ENCODE results near the gene GNA12. TPM values are rescaled to one million over a fixed set of nuclear protein-coding genes. Genes with fewer than 3 reads are reported as not detected.

GNA12 gene
- total RNA-seq, 1 donor from 2014 or later = 34.7 TPM

DNA sequence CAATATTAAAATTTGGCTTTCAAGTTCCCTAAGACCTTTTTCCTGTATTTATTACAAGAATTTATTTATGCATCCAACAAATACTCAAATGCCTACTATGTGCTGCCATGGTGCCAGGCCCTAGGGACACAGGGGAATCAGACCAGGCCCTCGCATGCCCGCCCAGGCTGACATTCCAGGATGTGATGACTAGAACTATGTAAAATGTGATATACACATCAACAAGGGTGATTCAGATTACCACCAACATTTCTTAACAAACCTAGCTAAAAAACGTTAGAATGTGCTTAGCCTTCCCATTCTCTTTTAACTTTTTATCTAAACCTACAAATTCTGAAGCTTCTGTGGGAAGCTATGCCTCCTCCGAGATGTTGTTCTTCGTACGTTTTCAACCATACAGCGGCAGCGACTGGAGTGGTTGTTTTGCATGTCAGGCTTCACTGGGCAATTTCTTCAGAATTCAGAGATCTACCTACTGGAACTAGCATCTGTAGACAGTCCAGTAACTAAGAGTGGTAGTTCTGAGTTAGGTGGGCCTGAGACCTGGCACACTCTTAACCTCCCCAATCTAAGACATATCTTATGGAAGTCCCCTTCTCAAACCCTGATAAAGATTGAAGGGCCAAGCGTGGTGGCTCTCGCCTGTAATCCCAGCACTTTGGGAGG is 22.1 kb downstream of the GNA12 start:
- Mint-ChIP-seq H3K4me3 (no peak overlapping the region), H3K27me3 (ENCODE audit: insufficient read depth, low read depth) (peaks cover 4% of the 10 kb centered on the region), H3K36me3 (peaks cover 18% of the 10 kb centered on the region), H3K27ac (no peak overlapping the region), H3K4me1 (peaks cover 52% of the 10 kb centered on the region), H3K9me3 (peaks cover 2% of the 10 kb centered on the region)
- peaks cover 53% of the 10 kb centered on the region for H3K4me1 ChIP-seq
- no peaks in the 10 kb centered on the region for H3K36me3 ChIP-seq
- TF ChIP-seq EZH2phosphoT487 (IDR thresholded peaks at IDR 0.05) = no peak
- TF ChIP-seq, protein P1, sequence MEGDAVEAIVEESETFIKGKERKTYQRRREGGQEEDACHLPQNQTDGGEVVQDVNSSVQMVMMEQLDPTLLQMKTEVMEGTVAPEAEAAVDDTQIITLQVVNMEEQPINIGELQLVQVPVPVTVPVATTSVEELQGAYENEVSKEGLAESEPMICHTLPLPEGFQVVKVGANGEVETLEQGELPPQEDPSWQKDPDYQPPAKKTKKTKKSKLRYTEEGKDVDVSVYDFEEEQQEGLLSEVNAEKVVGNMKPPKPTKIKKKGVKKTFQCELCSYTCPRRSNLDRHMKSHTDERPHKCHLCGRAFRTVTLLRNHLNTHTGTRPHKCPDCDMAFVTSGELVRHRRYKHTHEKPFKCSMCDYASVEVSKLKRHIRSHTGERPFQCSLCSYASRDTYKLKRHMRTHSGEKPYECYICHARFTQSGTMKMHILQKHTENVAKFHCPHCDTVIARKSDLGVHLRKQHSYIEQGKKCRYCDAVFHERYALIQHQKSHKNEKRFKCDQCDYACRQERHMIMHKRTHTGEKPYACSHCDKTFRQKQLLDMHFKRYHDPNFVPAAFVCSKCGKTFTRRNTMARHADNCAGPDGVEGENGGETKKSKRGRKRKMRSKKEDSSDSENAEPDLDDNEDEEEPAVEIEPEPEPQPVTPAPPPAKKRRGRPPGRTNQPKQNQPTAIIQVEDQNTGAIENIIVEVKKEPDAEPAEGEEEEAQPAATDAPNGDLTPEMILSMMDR (IDR thresholded peaks at IDR 0.05) = no peak
- TF ChIP-seq EZH2 (IDR thresholded peaks at IDR 0.05) = no peak
- H3K9ac ChIP-seq = no peak overlapping the region
- peaks cover 57% of the 10 kb centered on the region for H3F3A ChIP-seq (ENCODE audit: low read depth)
- H3K79me2 ChIP-seq (ENCODE audit: low read depth) = peaks cover 100% of the 10 kb centered on the region
- peaks cover 57% of the 10 kb centered on the region for H4K20me1 ChIP-seq (ENCODE audit: low read depth)
- H3K4me2 ChIP-seq = peak overlapping the region; percentile 54
- H2AFZ ChIP-seq (replicated peaks) = no peak overlapping the region
- H3K27ac ChIP-seq = peak overlapping the region; percentile 18
- H3K4me3 ChIP-seq = no peak overlapping the region
- no peaks in the 10 kb centered on the region for H3K9me3 ChIP-seq (ENCODE audit: low read depth)
- no peaks in the 10 kb centered on the region for H3K27me3 ChIP-seq
- no peak for DNase-seq (ENCODE audit: low spot score)

DNA sequence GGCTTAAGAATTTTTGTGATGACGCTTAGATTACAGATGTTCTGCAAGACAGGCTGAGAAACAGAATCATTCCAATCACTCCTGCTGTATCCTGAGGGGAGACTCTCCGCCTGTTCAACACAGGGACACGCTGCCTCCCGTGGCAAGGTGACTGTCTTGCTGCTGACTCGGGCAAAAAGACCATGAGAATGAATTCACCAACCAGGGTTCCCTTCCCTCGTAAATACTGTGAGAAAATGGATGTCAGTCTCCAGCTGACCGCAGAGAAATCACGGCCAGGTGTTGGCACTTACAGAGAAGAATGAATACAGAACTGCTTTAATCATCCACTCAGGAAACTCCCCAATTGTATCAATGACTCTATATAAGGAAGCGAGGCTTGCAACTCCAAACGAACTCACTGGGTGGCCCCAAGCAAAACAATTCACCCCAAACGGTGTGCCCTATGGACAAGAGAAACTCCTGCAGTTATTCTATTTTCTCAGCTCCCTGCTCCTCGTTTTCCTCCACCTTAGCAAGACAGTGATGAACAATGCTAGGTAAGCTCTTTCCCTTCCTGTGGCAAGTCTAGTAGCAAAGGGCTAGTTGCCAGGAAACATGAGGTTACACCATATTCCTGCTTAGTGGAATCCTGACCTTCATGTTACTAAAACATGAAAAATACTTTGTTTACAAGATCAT is 22.8 kb downstream of the GNA12 start:
- H3K9me3 ChIP-seq (ENCODE audit: low read depth) = no peaks in the 10 kb centered on the region
- H3K27me3 ChIP-seq = no peaks in the 10 kb centered on the region
- H3K36me3 Mint-ChIP-seq = peaks cover 12% of the 10 kb centered on the region
- peak overlapping the region; percentile 10 for H3K27ac Mint-ChIP-seq
- no peaks in the 10 kb centered on the region for H3K36me3 ChIP-seq
- no peak overlapping the region for H3K4me3 ChIP-seq
- H3K4me1 ChIP-seq = peaks cover 53% of the 10 kb centered on the region
- TF ChIP-seq, protein P1 (IDR thresholded peaks at IDR 0.05) = peak; percentile 12
- TF ChIP-seq EZH2 (IDR thresholded peaks at IDR 0.05) (no peak), EZH2phosphoT487 (IDR thresholded peaks at IDR 0.05) (no peak)
- no peak overlapping the region for H3K9ac ChIP-seq
- peaks cover 100% of the 10 kb centered on the region for H3K79me2 ChIP-seq (ENCODE audit: low read depth)
- peak overlapping the region; percentile 26 for H3K4me3 Mint-ChIP-seq
- peak overlapping the region; percentile 18 for H3K27ac ChIP-seq
- H3K27me3 Mint-ChIP-seq (ENCODE audit: insufficient read depth, low read depth) = peaks cover 7% of the 10 kb centered on the region
- peak overlapping the region; percentile 54 for H3K4me2 ChIP-seq
- peaks cover 52% of the 10 kb centered on the region for H3F3A ChIP-seq (ENCODE audit: low read depth)
- H3K4me1 Mint-ChIP-seq = peaks cover 52% of the 10 kb centered on the region
- H2AFZ ChIP-seq (replicated peaks) = no peak overlapping the region
- peaks cover 2% of the 10 kb centered on the region for H3K9me3 Mint-ChIP-seq
- DNase-seq (ENCODE audit: low spot score) = peak; percentile 53
- H4K20me1 ChIP-seq (ENCODE audit: low read depth) = peaks cover 57% of the 10 kb centered on the region

DNA sequence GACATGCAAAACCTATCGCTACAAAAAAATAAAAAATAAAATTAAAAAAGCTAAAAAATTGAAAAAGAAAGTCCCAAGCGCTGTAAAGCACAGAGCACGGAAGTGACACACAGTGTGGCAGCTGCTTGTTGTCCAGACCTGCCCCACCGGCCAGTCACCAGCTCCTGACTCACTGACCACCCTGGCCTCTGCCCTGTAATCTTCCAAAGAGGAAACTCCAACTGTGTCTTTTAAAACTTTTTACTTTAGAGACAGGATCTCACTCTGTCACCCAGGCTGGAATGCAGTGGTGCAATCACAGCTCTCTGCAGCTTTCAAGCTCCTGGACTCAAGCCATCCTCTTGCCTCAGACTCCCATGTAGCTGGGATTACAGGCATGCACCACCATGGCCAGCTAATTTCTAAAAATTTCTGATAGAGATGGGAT is 23.6 kb downstream of the GNA12 start:
- peaks cover 100% of the 10 kb centered on the region for H3K79me2 ChIP-seq (ENCODE audit: low read depth)
- peaks cover 4% of the 10 kb centered on the region for H3K9me3 Mint-ChIP-seq
- DNase-seq (ENCODE audit: low spot score) = no peak
- peaks cover 51% of the 10 kb centered on the region for H3K4me1 ChIP-seq
- H3K4me2 ChIP-seq = no peak overlapping the region
- peaks cover 56% of the 10 kb centered on the region for H4K20me1 ChIP-seq (ENCODE audit: low read depth)
- peak overlapping the region; percentile 10 for H3K27ac Mint-ChIP-seq
- no peak overlapping the region for H3K4me3 Mint-ChIP-seq
- peaks cover 52% of the 10 kb centered on the region for H3K4me1 Mint-ChIP-seq
- H3K36me3 Mint-ChIP-seq = peaks cover 16% of the 10 kb centered on the region
- H3K36me3 ChIP-seq = no peaks in the 10 kb centered on the region
- no peak overlapping the region for H3K4me3 ChIP-seq
- peaks cover 9% of the 10 kb centered on the region for H3K27me3 Mint-ChIP-seq (ENCODE audit: insufficient read depth, low read depth)
- TF ChIP-seq, protein P1 (IDR thresholded peaks at IDR 0.05) = no peak
- no peak for TF ChIP-seq EZH2 (IDR thresholded peaks at IDR 0.05)
- TF ChIP-seq EZH2phosphoT487 (IDR thresholded peaks at IDR 0.05) = no peak
- H3K9me3 ChIP-seq (ENCODE audit: low read depth) = no peaks in the 10 kb centered on the region
- H2AFZ ChIP-seq (replicated peaks) = no peak overlapping the region
- no peak overlapping the region for H3K9ac ChIP-seq
- no peak overlapping the region for H3K27ac ChIP-seq
- H3K27me3 ChIP-seq = no peaks in the 10 kb centered on the region
- H3F3A ChIP-seq (ENCODE audit: low read depth) = peaks cover 44% of the 10 kb centered on the region

All from neural progenitor cell (in vitro differentiated cells).